ENCODE results near the gene EMD.

DNA sequence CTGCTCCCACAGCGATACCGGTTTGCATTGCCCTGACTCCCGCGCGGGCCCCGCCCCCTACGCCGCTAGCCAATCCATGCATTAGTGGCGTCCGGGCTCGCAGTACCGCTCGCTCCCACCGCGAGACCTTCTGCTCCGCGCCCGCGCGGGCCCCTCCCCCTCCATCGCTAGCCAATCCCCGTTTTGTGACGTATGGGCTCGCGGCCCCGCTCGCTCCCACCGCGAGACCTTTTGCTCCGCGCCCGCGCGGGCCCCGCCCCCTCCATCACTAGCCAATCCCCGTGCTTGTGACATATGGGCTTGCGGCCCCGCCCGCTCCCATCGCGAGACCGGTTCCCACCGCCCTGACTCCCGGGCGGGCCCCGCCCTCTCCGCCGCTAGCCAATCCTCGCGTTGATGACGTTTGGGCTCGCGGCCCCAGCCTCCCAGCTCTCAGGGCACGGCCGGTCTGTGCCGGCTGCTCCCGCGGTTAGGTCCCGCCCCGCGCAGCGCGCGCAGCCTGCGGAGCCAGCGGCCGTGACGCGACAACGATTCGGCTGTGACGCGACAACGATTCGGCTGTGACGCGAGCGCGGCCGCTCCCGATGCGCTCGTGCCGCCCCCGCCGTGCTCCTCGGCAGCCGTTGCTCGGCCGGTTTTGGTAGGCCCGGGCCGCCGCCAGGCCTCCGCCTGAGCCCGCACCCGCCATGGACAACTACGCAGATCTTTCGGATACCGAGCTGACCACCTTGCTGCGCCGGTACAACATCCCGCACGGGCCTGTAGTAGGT is at the start of gene EMD:
- TF ChIP-seq, protein P1, sequence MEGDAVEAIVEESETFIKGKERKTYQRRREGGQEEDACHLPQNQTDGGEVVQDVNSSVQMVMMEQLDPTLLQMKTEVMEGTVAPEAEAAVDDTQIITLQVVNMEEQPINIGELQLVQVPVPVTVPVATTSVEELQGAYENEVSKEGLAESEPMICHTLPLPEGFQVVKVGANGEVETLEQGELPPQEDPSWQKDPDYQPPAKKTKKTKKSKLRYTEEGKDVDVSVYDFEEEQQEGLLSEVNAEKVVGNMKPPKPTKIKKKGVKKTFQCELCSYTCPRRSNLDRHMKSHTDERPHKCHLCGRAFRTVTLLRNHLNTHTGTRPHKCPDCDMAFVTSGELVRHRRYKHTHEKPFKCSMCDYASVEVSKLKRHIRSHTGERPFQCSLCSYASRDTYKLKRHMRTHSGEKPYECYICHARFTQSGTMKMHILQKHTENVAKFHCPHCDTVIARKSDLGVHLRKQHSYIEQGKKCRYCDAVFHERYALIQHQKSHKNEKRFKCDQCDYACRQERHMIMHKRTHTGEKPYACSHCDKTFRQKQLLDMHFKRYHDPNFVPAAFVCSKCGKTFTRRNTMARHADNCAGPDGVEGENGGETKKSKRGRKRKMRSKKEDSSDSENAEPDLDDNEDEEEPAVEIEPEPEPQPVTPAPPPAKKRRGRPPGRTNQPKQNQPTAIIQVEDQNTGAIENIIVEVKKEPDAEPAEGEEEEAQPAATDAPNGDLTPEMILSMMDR (IDR thresholded peaks at IDR 0.05), result no peak
- TF ChIP-seq ZFX (IDR thresholded peaks at IDR 0.05; ENCODE audit: borderline replicate concordance), result no peak
